VCaP (cell line): ENCODE results near the gene YEATS4.

Experiments used
- H3K27ac ChIP-seq: fragments of 450-650 bp; 2 replicates; pipeline ENCODE4 v1.5.1; 2017
- TF ChIP-seq, protein P1 (sequence below): fragments of 450-650 bp; conservative IDR thresholded peaks from 2 replicates; pipeline ENCODE4 v1.5.1; 2017; ENCODE audit warnings: mild to moderate bottlenecking, moderate library complexity

Gene YEATS4

DNA sequence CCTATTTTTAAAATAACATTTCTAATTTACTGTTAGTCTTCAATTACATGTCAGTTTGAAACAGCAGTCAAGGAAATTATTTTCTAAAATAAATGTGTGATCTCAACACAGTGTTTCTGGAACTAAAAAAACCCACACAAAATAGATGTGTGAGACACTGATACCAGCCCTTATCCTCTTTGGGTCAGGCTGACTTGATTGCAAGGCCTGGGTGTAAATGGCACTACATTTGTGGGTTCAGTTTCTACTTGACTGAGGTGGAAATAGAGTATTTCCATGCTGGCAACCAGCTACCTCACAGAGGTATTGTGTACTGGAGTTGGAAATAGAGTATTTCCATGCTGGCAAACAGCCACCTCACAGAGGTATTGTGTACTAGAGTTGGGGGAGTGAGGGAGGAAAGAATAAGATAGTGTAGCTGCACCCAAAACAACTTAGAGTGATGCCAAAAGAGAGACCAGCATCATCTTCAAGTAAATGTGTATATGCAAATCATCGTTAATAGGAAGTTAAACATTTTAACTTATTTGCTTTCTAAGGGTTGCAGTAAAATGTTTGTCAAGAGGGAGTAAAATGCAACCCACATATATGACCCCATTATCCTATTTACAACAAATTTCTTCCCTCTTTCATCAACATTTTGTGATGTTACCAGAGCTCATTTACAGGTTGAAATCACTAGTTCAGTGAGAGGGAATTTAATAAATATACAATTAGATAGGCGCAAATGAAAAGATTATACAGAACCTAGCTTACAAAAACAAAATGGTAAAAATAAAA, 22.0 kb upstream of the YEATS4 start:
- TF ChIP-seq, protein P1, sequence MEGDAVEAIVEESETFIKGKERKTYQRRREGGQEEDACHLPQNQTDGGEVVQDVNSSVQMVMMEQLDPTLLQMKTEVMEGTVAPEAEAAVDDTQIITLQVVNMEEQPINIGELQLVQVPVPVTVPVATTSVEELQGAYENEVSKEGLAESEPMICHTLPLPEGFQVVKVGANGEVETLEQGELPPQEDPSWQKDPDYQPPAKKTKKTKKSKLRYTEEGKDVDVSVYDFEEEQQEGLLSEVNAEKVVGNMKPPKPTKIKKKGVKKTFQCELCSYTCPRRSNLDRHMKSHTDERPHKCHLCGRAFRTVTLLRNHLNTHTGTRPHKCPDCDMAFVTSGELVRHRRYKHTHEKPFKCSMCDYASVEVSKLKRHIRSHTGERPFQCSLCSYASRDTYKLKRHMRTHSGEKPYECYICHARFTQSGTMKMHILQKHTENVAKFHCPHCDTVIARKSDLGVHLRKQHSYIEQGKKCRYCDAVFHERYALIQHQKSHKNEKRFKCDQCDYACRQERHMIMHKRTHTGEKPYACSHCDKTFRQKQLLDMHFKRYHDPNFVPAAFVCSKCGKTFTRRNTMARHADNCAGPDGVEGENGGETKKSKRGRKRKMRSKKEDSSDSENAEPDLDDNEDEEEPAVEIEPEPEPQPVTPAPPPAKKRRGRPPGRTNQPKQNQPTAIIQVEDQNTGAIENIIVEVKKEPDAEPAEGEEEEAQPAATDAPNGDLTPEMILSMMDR = no peak
- H3K27ac ChIP-seq = no peak overlapping the region

DNA sequence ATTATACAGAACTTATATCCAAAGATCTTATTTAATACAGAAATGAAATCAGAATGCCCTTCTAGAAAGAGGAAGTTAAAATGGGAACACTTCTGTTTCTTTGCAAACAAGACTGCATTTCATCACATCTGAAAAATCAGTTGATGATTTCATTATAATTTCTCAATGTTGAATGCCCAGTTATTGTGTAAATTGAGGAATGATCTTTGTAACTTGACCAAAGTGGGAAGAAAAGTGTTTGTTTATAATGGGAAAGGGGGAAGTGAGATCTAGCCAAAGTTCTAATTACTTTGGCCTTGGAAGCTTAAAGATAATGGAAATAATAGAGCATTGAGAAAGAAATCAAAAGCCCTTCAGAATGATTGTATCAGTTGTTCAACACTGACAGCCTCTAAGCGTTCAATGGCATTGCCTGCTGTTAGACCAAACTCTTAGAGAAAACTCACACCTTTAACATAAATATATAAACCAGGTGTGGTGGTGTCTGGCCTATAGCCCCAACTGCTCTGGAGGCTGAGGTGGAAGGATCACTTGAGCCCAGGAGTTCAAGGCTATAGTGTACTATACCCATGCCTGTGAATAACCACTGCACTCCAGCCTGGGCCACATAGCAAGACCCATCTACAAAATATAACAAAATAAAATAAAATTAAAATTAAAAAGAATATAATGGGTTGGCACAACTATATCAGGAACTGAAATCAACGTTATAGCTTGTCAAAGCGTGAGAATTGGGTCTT, 21.3 kb upstream of the YEATS4 start:
- H3K27ac ChIP-seq = no peak overlapping the region
- TF ChIP-seq, protein P1 = no peak

DNA sequence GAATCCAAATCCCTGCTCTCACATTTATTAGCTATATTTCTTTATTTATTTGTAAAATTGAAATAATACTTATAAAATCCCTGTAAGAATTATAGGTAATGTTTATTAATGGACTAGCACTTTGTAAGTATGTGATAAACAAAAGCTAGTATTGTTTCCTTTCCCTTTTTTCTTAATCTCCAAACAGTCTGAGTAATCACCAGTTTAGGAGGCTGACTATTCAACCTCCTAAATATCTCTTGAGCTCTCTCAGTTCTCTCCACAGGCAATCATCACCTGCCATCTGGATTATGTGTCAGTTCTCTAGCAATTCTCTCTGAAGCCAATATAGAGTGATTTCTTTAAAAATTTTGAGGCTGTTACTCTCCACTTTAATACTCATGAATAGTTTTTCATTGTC, 20.6 kb upstream of the YEATS4 start:
- H3K27ac ChIP-seq = no peak overlapping the region
- TF ChIP-seq, protein P1 = no peak

DNA sequence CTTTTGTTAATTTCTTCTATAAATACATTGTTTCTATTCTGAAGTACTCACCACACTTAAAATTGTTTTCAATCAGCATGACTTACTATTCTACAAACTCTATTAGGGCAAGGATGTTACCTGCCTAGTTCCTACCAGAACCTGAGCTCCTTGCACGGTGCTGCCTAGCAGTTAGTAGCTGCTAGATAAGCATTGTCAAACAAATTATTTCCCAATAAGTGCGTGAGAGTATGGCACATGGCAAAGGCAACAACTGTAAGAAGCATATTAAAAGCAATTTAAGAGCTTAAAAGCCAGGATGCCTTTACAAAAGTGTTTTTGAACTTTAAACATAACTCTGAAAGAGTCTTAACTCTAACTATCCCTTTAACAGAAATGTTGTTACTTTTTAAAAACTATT, 19.5 kb upstream of the YEATS4 start:
- no peak overlapping the region for H3K27ac ChIP-seq
- TF ChIP-seq, protein P1 = no peak

DNA sequence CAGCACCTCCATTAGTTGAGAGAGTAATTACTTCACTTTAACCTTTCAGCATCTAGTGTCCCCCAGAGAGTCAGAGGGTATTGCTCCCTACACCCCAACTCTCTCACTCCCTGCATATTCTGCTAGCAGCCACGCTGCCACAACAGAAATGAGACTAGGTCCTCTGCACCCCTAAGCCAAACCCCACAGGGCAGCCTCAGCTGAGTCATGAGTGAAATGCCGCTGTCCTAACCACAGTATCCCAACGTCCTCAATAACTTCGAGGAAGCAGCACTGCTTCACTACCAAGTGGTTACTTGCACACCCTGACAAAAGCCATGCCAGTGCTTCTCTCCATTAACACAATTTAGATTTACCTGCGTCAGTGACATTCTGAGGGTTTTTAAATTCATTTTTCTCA, 18.2 kb upstream of the YEATS4 start:
- no peak overlapping the region for H3K27ac ChIP-seq
- TF ChIP-seq, protein P1 = no peak

DNA sequence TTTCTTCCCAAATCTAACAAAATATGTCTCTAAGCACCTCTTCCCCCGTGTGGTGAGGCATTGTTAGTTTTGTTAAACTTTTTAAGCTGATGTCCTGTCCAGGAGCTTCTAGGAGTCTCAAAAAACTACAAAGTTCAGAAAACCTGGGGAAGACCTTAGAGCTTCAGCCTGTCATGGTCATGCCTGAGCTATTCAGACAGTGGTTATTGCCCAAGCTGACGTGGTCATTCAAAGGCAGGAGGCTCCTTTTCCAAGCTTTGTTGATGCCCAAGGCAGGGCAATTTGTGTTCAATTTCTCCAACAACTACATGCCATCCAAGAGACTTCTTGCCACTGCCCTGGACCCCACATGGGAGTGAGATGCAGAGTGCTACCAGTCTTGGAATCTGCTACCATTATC, 17.1 kb upstream of the YEATS4 start:
- no peak overlapping the region for H3K27ac ChIP-seq

DNA sequence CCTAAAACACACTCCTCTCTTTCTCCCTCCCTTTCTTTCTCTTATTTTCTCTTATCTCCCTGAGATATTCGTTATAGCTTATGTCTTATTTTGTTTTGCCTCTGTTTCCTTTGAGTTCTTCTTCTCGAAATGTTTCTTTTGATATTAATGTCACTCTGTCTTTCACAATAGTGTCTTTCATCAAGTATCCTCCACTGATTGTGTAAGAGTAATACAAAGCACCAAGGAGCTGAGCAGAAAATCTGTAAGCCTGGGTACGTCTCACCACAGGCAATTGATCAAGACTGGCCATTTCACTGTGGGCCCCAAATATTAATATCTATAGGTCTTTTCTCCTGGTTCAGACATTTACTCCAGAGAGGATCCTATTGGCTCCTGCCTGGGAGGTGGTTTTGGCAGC, 16.2 kb upstream of the YEATS4 start:
- TF ChIP-seq, protein P1 = no peak

More for the DNA sequence above, 17.1 kb upstream of the YEATS4 start:
- TF ChIP-seq, protein P1 = no peak

More for the DNA sequence above, 16.2 kb upstream of the YEATS4 start:
- H3K27ac ChIP-seq = no peak overlapping the region; the same call in 1 of the 2 replicates
